ENCODE results near the gene UGT1A9. TPM values are rescaled to one million over a fixed set of nuclear protein-coding genes. Genes with fewer than 3 reads are reported as not detected.

Gene UGT1A9
- total and polyA plus RNA-seq, 2 of the 13 experiments (the other 11 are each of a cell fraction or from before 2014, with no cell fraction given) = 0.07 TPM; not detected in 1

DNA sequence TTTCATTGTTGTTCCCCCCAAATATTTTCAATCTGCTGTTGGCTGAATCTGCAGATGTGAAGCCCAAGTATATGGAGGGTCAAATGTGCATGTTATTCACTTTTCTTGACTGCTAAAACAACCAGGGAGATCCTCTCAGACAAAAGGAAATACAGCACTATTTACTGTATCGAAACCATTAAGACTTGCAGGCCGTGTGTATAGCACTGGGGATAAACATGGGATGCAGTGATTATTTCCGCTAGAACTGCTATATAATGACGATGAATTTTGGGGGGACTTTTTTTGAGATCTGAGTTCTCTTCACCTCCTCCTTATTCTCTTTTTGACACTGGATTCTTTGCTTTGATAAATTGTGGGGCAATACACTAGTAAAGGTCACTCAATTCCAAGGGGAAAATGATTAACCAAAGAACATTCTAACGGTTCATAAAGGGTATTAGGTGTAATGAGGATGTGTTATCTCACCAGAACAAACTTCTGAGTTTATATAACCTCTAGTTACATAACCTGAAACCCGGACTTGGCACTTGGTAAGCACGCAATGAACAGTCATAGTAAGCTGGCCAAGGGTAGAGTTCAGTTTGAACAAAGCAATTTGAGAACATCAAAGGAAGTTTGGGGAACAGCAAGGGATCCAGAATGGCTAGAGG lies 84.9 kb downstream of the UGT1A9 start (continued):
- TF ChIP-seq, protein P1, sequence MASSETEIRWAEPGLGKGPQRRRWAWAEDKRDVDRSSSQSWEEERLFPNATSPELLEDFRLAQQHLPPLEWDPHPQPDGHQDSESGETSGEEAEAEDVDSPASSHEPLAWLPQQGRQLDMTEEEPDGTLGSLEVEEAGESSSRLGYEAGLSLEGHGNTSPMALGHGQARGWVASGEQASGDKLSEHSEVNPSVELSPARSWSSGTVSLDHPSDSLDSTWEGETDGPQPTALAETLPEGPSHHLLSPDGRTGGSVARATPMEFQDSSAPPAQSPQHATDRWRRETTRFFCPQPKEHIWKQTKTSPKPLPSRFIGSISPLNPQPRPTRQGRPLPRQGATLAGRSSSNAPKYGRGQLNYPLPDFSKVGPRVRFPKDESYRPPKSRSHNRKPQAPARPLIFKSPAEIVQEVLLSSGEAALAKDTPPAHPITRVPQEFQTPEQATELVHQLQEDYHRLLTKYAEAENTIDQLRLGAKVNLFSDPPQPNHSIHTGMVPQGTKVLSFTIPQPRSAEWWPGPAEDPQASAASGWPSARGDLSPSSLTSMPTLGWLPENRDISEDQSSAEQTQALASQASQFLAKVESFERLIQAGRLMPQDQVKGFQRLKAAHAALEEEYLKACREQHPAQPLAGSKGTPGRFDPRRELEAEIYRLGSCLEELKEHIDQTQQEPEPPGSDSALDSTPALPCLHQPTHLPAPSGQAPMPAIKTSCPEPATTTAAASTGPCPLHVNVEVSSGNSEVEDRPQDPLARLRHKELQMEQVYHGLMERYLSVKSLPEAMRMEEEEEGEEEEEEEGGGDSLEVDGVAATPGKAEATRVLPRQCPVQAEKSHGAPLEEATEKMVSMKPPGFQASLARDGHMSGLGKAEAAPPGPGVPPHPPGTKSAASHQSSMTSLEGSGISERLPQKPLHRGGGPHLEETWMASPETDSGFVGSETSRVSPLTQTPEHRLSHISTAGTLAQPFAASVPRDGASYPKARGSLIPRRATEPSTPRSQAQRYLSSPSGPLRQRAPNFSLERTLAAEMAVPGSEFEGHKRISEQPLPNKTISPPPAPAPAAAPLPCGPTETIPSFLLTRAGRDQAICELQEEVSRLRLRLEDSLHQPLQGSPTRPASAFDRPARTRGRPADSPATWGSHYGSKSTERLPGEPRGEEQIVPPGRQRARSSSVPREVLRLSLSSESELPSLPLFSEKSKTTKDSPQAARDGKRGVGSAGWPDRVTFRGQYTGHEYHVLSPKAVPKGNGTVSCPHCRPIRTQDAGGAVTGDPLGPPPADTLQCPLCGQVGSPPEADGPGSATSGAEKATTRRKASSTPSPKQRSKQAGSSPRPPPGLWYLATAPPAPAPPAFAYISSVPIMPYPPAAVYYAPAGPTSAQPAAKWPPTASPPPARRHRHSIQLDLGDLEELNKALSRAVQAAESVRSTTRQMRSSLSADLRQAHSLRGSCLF (CRISPR knock-in tag; IDR thresholded peaks at IDR 0.05; ENCODE audit: borderline replicate concordance) = no peak
- TF ChIP-seq, protein P2, sequence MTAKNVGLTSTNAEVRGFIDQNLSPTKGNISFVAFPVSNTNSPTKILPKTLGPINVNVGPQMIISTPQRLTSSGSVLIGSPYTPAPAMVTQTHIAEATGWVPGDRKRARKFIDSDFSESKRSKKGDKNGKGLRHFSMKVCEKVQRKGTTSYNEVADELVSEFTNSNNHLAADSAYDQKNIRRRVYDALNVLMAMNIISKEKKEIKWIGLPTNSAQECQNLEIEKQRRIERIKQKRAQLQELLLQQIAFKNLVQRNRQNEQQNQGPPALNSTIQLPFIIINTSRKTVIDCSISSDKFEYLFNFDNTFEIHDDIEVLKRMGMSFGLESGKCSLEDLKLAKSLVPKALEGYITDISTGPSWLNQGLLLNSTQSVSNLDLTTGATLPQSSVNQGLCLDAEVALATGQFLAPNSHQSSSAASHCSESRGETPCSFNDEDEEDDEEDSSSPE (CRISPR knock-in tag; IDR thresholded peaks at IDR 0.05) = peak; percentile 49; the same call in 1 of the 2 replicates
- TF ChIP-seq ZNF761 (CRISPR knock-in tag; conservative IDR thresholded peaks at IDR 0.05) (no peak), IKZF4 (CRISPR knock-in tag; IDR thresholded peaks at IDR 0.05; ENCODE audit: borderline replicate concordance, low read depth, not compliant biosample characterization) (no peak), REPIN1 (CRISPR knock-in tag; IDR thresholded peaks at IDR 0.05; ENCODE audit: borderline replicate concordance, low read depth) (peak; percentile 79), CHCHD3 (CRISPR knock-in tag; IDR thresholded peaks at IDR 0.05) (0 out of 2 replicates have a peak, but pooled peaks have one; percentile 33), MIER2 (CRISPR knock-in tag; IDR thresholded peaks at IDR 0.05) (peak; percentile 75), SNAI1 (CRISPR knock-in tag; IDR thresholded peaks at IDR 0.05; ENCODE audit: borderline replicate concordance) (no peak), RELA (CRISPR knock-in tag; IDR thresholded peaks at IDR 0.05) (no peak), CEBPG (CRISPR knock-in tag; IDR thresholded peaks at IDR 0.05) (peak; percentile 85), POGZ (CRISPR knock-in tag; IDR thresholded peaks at IDR 0.05) (peak; percentile 72)
- TF ChIP-seq, protein P3, sequence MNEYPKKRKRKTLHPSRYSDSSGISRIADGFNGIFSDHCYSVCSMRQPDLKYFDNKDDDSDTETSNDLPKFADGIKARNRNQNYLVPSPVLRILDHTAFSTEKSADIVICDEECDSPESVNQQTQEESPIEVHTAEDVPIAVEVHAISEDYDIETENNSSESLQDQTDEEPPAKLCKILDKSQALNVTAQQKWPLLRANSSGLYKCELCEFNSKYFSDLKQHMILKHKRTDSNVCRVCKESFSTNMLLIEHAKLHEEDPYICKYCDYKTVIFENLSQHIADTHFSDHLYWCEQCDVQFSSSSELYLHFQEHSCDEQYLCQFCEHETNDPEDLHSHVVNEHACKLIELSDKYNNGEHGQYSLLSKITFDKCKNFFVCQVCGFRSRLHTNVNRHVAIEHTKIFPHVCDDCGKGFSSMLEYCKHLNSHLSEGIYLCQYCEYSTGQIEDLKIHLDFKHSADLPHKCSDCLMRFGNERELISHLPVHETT (CRISPR knock-in tag; conservative IDR thresholded peaks at IDR 0.05) = no peak
- TF ChIP-seq, protein P4, sequence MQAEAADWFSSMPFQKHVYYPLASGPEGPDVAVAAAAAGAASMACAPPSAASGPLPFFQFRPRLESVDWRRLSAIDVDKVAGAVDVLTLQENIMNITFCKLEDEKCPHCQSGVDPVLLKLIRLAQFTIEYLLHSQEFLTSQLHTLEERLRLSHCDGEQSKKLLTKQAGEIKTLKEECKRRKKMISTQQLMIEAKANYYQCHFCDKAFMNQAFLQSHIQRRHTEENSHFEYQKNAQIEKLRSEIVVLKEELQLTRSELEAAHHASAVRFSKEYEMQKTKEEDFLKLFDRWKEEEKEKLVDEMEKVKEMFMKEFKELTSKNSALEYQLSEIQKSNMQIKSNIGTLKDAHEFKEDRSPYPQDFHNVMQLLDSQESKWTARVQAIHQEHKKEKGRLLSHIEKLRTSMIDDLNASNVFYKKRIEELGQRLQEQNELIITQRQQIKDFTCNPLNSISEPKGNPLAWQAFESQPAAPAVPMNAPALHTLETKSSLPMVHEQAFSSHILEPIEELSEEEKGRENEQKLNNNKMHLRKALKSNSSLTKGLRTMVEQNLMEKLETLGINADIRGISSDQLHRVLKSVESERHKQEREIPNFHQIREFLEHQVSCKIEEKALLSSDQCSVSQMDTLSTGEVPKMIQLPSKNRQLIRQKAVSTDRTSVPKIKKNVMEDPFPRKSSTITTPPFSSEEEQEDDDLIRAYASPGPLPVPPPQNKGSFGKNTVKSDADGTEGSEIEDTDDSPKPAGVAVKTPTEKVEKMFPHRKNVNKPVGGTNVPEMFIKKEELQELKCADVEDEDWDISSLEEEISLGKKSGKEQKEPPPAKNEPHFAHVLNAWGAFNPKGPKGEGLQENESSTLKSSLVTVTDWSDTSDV (CRISPR knock-in tag; IDR thresholded peaks at IDR 0.05) = no peak
- TF ChIP-seq, protein P5, sequence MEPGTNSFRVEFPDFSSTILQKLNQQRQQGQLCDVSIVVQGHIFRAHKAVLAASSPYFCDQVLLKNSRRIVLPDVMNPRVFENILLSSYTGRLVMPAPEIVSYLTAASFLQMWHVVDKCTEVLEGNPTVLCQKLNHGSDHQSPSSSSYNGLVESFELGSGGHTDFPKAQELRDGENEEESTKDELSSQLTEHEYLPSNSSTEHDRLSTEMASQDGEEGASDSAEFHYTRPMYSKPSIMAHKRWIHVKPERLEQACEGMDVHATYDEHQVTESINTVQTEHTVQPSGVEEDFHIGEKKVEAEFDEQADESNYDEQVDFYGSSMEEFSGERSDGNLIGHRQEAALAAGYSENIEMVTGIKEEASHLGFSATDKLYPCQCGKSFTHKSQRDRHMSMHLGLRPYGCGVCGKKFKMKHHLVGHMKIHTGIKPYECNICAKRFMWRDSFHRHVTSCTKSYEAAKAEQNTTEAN (CRISPR knock-in tag; conservative IDR thresholded peaks at IDR 0.05) = peak; percentile 76
- TF ChIP-seq, protein P6, sequence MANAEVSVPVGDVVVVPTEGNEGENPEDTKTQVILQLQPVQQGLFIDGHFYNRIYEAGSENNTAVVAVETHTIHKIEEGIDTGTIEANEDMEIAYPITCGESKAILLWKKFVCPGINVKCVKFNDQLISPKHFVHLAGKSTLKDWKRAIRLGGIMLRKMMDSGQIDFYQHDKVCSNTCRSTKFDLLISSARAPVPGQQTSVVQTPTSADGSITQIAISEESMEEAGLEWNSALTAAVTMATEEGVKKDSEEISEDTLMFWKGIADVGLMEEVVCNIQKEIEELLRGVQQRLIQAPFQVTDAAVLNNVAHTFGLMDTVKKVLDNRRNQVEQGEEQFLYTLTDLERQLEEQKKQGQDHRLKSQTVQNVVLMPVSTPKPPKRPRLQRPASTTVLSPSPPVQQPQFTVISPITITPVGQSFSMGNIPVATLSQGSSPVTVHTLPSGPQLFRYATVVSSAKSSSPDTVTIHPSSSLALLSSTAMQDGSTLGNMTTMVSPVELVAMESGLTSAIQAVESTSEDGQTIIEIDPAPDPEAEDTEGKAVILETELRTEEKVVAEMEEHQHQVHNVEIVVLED (CRISPR knock-in tag; IDR thresholded peaks at IDR 0.05; ENCODE audit: borderline replicate concordance) = peak; percentile 27; the same call in 1 of the 2 replicates
